DOHH2 (cell line): ENCODE measurements around the gene SMARCAL1.

ENCODE experiments used
- H3F3A ChIP-seq: fragments of 200-600 bp; sonication (generic), shearing (Covaris generic); 2 replicates; pipeline ENCODE4 v1.6.0; 2016; ENCODE audit warnings: antibody characterized with exemption, mild to moderate bottlenecking; ENCODE audit not compliant: control insufficient read depth, insufficient read depth
- H3K27ac ChIP-seq: fragments of 200-600 bp; sonication (generic); 2 replicates; pipeline ENCODE4 v1.5.1; 2014; ENCODE audit warnings: low read depth, mild to moderate bottlenecking, low read length, moderate library complexity
- H3K27me3 ChIP-seq: fragments of 200-600 bp; sonication (generic); 2 replicates; pipeline ENCODE4 v1.6.1; 2014; ENCODE audit warnings: mild to moderate bottlenecking, low read length, mixed read lengths; ENCODE audit not compliant: control insufficient read depth
- H3K36me3 ChIP-seq: fragments of 200-600 bp; sonication (generic); 2 replicates; pipeline ENCODE4 v1.6.1; 2014; ENCODE audit warnings: mild to moderate bottlenecking, low read length, moderate library complexity, mixed read lengths; ENCODE audit not compliant: control insufficient read depth
- H3K4me1 ChIP-seq: fragments of 200-600 bp; sonication (generic); 2 replicates; pipeline ENCODE4 v1.6.1; 2014; ENCODE audit warnings: mild to moderate bottlenecking, low read length, mixed read lengths; ENCODE audit not compliant: control insufficient read depth
- H3K4me2 ChIP-seq: fragments of 200-600 bp; sonication (generic); 2 replicates; pipeline ENCODE4 v1.6.0; 2014; ENCODE audit warnings: mild to moderate bottlenecking, low read length, moderate library complexity
- H3K4me3 ChIP-seq: fragments of 200-600 bp; sonication (generic); 2 replicates; pipeline ENCODE4 v1.5.1; 2014; ENCODE audit warnings: mild to moderate bottlenecking, low read length, mixed read lengths
- H3K79me2 ChIP-seq: fragments of 200-600 bp; sonication (generic); 2 replicates; pipeline ENCODE4 v1.6.1; 2014; ENCODE audit warnings: mild to moderate bottlenecking, low read length, mixed read lengths; ENCODE audit not compliant: control insufficient read depth
- H3K9me2 ChIP-seq: fragments of 200-600 bp; sonication (generic); replicated peaks from 2 replicates; pipeline ENCODE4 v1.6.1; 2014; ENCODE audit warnings: mild to moderate bottlenecking, low read length, mixed read lengths; ENCODE audit not compliant: control insufficient read depth
- H3K9me3 ChIP-seq: fragments of 200-600 bp; sonication (generic); 2 replicates; pipeline ENCODE4 v1.6.1; 2014; ENCODE audit warnings: antibody characterized with exemption, low read length, mixed read lengths; ENCODE audit not compliant: control insufficient read depth, insufficient read depth
- H4K20me1 ChIP-seq: fragments of 200-600 bp; sonication (generic); 2 replicates; pipeline ENCODE4 v1.6.0; 2014; ENCODE audit warnings: low read depth, mild to moderate bottlenecking, antibody characterized with exemption, low read length, moderate library complexity; ENCODE audit not compliant: control insufficient read depth, insufficient read depth
- EZH2phosphoT487 ChIP-seq: fragments of 200-600 bp; sonication (generic); IDR thresholded peaks from 2 replicates; pipeline ENCODE4 v1.6.1; 2017; ENCODE audit warnings: borderline replicate concordance, mild to moderate bottlenecking, antibody characterized with exemption, low read length, moderate library complexity, mixed read lengths
- TF ChIP-seq, protein P1 (sequence below): fragments of 200-600 bp; sonication (generic); IDR thresholded peaks from one replicate; pipeline ENCODE4 v1.5.1; 2014; ENCODE audit warnings: antibody characterized with exemption, mild to moderate bottlenecking, low read depth, low read length; ENCODE audit not compliant: poor library complexity, severe bottlenecking

Gene SMARCAL1

GRCh38 chr2:216389570-216389969 lies 22.7 kb upstream of the SMARCAL1 start:
- no peaks in the 10 kb centered on the region for H4K20me1 ChIP-seq
- H3K4me3 ChIP-seq: no peak overlapping the region
- H3K36me3 ChIP-seq: no peaks in the 10 kb centered on the region
- TF ChIP-seq EZH2phosphoT487: no peak
- TF ChIP-seq, protein P1, sequence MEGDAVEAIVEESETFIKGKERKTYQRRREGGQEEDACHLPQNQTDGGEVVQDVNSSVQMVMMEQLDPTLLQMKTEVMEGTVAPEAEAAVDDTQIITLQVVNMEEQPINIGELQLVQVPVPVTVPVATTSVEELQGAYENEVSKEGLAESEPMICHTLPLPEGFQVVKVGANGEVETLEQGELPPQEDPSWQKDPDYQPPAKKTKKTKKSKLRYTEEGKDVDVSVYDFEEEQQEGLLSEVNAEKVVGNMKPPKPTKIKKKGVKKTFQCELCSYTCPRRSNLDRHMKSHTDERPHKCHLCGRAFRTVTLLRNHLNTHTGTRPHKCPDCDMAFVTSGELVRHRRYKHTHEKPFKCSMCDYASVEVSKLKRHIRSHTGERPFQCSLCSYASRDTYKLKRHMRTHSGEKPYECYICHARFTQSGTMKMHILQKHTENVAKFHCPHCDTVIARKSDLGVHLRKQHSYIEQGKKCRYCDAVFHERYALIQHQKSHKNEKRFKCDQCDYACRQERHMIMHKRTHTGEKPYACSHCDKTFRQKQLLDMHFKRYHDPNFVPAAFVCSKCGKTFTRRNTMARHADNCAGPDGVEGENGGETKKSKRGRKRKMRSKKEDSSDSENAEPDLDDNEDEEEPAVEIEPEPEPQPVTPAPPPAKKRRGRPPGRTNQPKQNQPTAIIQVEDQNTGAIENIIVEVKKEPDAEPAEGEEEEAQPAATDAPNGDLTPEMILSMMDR: no peak
- no peak overlapping the region for H3K27ac ChIP-seq
- H3K4me1 ChIP-seq: no peaks in the 10 kb centered on the region
- H3K79me2 ChIP-seq: no peaks in the 10 kb centered on the region
- H3K4me2 ChIP-seq: no peak overlapping the region
- H3F3A ChIP-seq: no peaks in the 10 kb centered on the region
- no peaks in the 10 kb centered on the region for H3K9me2 ChIP-seq
- H3K27me3 ChIP-seq: peaks cover 3% of the 10 kb centered on the region; the same call in 1 of the 2 replicates
- no peaks in the 10 kb centered on the region for H3K9me3 ChIP-seq

DNA sequence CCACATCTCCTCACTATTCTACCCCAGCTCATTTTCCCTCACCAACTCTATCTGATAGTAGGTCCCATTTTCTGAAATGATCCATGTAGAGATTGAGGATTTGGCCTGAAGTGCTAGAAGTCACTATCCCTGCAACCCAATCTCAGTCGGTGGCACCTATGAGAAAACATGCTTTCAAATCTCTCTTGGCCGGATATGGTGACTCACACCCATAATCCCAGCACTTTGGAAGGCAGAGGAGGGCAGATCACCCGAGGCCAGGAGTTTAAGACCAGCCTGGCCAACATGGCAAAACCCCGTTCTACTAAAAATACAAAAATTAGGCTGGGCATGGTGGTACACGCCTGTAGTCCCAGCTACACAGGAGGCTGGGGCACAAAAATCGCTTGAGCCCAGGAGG lies 20.9 kb upstream of the SMARCAL1 start:
- Histone ChIP-seq H3K36me3 (no peaks in the 10 kb centered on the region), H3K4me3 (no peak overlapping the region), H3K9me2 (no peaks in the 10 kb centered on the region), H3K27me3 (no peaks in the 10 kb centered on the region; the same call in 1 of the 2 replicates), H3K4me2 (no peak overlapping the region), H3K79me2 (no peaks in the 10 kb centered on the region), H4K20me1 (no peaks in the 10 kb centered on the region), H3K9me3 (no peaks in the 10 kb centered on the region), H3K27ac (no peak overlapping the region), H3F3A (no peaks in the 10 kb centered on the region), H3K4me1 (no peaks in the 10 kb centered on the region)
- TF ChIP-seq EZH2phosphoT487: no peak
- TF ChIP-seq, protein P1: no peak

DNA sequence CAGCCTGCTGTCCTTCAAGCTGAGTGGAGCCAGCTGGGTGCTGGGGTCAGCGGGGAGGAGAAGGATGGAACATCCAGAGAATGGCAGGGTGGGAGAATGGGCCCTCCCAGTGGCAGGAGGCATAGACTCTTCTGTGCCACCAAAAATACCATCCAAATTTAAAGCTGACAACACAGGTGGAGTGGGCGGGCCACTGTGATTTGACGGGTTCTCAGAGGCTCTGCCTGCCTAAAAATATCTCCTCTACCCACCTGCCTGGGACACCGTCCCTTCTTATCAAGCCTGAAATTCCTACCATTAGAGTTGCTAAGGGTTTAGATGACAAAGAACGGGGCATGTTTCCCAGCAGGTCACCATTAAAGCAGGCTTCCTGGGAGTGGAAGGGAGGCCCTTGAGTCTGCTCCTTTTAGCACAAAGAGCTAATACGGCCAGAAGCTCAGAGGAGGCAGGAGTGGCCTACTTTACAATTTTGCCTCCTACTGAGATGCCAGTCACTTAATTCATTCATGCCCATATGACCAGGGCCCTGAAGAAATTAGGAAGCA lies 20.2 kb upstream of the SMARCAL1 start:
- H3K27ac ChIP-seq: no peak overlapping the region
- H3K9me2 ChIP-seq: no peaks in the 10 kb centered on the region
- H3K4me3 ChIP-seq: no peak overlapping the region
- H3K9me3 ChIP-seq: no peaks in the 10 kb centered on the region
- no peaks in the 10 kb centered on the region for H3K79me2 ChIP-seq
- H3K36me3 ChIP-seq: no peaks in the 10 kb centered on the region
- H3F3A ChIP-seq: no peaks in the 10 kb centered on the region
- H4K20me1 ChIP-seq: no peaks in the 10 kb centered on the region
- no peaks in the 10 kb centered on the region; the same call in 1 of the 2 replicates for H3K27me3 ChIP-seq
- H3K4me1 ChIP-seq: no peaks in the 10 kb centered on the region
- no peak overlapping the region for H3K4me2 ChIP-seq
- no peak for TF ChIP-seq EZH2phosphoT487
- TF ChIP-seq, protein P1: no peak
